8988T (cell line): ENCODE results near the gene RCAN1.
"Not testable (repeated sequence)": the region's sequence is repeated elsewhere in the genome, so short reads cannot be mapped to it uniquely, and the experiment has no call there.

Experiments used
- DNase-seq: peaks from one replicate; pipeline ENCODE4 v3.0.0; 2011

Gene RCAN1

GRCh38 chr21:34568801-34569200 is 46.1 kb downstream of the RCAN1 start:
- DNase-seq = not testable (repeated sequence)

GRCh38 chr21:34567604-34568155 is 47.2 kb downstream of the RCAN1 start:
- DNase-seq = no peak

GRCh38 chr21:34565238-34565637 is 49.7 kb downstream of the RCAN1 start:
- no peak for DNase-seq

- DNase-seq = not testable (repeated sequence)
Observed at GRCh38 chr21:34563370-34563769, 51.5 kb downstream of the RCAN1 start.

GRCh38 chr21:34561806-34562205 is 53.1 kb downstream of the RCAN1 start:
- no peak for DNase-seq

- no peak for DNase-seq
Observed at GRCh38 chr21:34560609-34561008, 54.3 kb downstream of the RCAN1 start.

GRCh38 chr21:34560021-34560420 is 54.9 kb downstream of the RCAN1 start:
- no peak for DNase-seq

GRCh38 chr21:34559089-34559631 is 55.8 kb downstream of the RCAN1 start:
- DNase-seq = no peak

GRCh38 chr21:34558166-34558565 is 56.7 kb downstream of the RCAN1 start:
- DNase-seq = no peak

GRCh38 chr21:34557261-34557660 is 57.7 kb downstream of the RCAN1 start:
- no peak for DNase-seq

- DNase-seq = not testable (repeated sequence)
Observed at GRCh38 chr21:34554670-34555069, 60.2 kb downstream of the RCAN1 start.

- no peak for DNase-seq
Observed at GRCh38 chr21:34554227-34554626, 60.7 kb downstream of the RCAN1 start.

GRCh38 chr21:34553151-34553952 is 61.6 kb downstream of the RCAN1 start:
- DNase-seq = no peak

GRCh38 chr21:34552360-34553098 is 62.4 kb downstream of the RCAN1 start:
- no peak for DNase-seq

GRCh38 chr21:34550182-34550799 is 64.6 kb downstream of the RCAN1 start:
- no peak for DNase-seq

- DNase-seq = no peak
Observed at GRCh38 chr21:34548781-34549376, 66.0 kb downstream of the RCAN1 start.

GRCh38 chr21:34546542-34546941 is 68.4 kb downstream of the RCAN1 start:
- no peak for DNase-seq

GRCh38 chr21:34545079-34545884 is 69.6 kb downstream of the RCAN1 start:
- DNase-seq = no peak

- peak; percentile 26 for DNase-seq
Observed at GRCh38 chr21:34544032-34544496, 70.8 kb downstream of the RCAN1 start.

GRCh38 chr21:34543017-34543416 is 71.9 kb downstream of the RCAN1 start:
- DNase-seq = no peak

- no peak for DNase-seq
Observed at GRCh38 chr21:34540206-34540605, 74.7 kb downstream of the RCAN1 start.

GRCh38 chr21:34537838-34538237 is 77.1 kb downstream of the RCAN1 start:
- DNase-seq = no peak
